Fibroblast of gingiva (primary cell): ENCODE data around the gene DARS1.

Experiments used
- DNase-seq: peaks from one replicate; pipeline ENCODE4 v3.0.0-alpha.2; 2011; ENCODE audit warnings: low read depth

Gene DARS1

GRCh38 chr2:135985018-135985825 is at the start of gene DARS1:
DARS1 (minus strand) TSS chr2:135985626; CDS start chr2:135985468, 158 bp downstream.
- peak; percentile 94 for DNase-seq

- DNase-seq: no peak
These were observed 49.2 kb upstream of the DARS1 start for GRCh38 chr2:136034629-136035028.

GRCh38 chr2:136032817-136033535 is 47.5 kb upstream of the DARS1 start:
- no peak for DNase-seq

- DNase-seq: no peak
These were observed 46.8 kb upstream of the DARS1 start for GRCh38 chr2:136032192-136032591.

- DNase-seq: no peak
These were observed 46.3 kb upstream of the DARS1 start for GRCh38 chr2:136031711-136032110.

- DNase-seq: no peak
These were observed 45.0 kb upstream of the DARS1 start for GRCh38 chr2:136030406-136030805.

- no peak for DNase-seq
These were observed 43.7 kb upstream of the DARS1 start for GRCh38 chr2:136029149-136029548.

- DNase-seq: no peak
These were observed 42.6 kb upstream of the DARS1 start for GRCh38 chr2:136028001-136028400.

- no peak for DNase-seq
These were observed 41.7 kb upstream of the DARS1 start for GRCh38 chr2:136027112-136027511.

- DNase-seq: peak; percentile 42
These were observed 39.9 kb upstream of the DARS1 start for GRCh38 chr2:136025057-136025973.

- DNase-seq: no peak
These were observed 39.2 kb upstream of the DARS1 start for GRCh38 chr2:136024616-136025015.

GRCh38 chr2:136024185-136024584 is 38.8 kb upstream of the DARS1 start:
- DNase-seq: no peak

- no peak for DNase-seq
These were observed 38.0 kb upstream of the DARS1 start for GRCh38 chr2:136023416-136023815.

- no peak for DNase-seq
These were observed 37.1 kb upstream of the DARS1 start for GRCh38 chr2:136022396-136023146.

GRCh38 chr2:136021976-136022375 is 36.5 kb upstream of the DARS1 start:
- DNase-seq: no peak

GRCh38 chr2:136021406-136021805 is 36.0 kb upstream of the DARS1 start:
- DNase-seq: no peak

- no peak for DNase-seq
These were observed 35.4 kb upstream of the DARS1 start for GRCh38 chr2:136020831-136021230.

- DNase-seq: peak; percentile 25
These were observed 34.4 kb upstream of the DARS1 start for GRCh38 chr2:136019825-136020224.

GRCh38 chr2:136019306-136019705 is 33.9 kb upstream of the DARS1 start:
- DNase-seq: no peak

GRCh38 chr2:136017786-136018185 is 32.4 kb upstream of the DARS1 start:
- no peak for DNase-seq

GRCh38 chr2:136016836-136017235 is 31.4 kb upstream of the DARS1 start:
- DNase-seq: no peak

GRCh38 chr2:136016427-136016826 is 31.0 kb upstream of the DARS1 start:
- no peak for DNase-seq
